Measurements from ENCODE around the gene ZNF217. TPM values are rescaled to one million over a fixed set of nuclear protein-coding genes. Genes with fewer than 3 reads are reported as not detected.
"Not testable (repeated sequence)": the region's sequence is repeated elsewhere in the genome, so short reads cannot be mapped to it uniquely, and the experiment has no call there.

Gene ZNF217
- total and polyA plus RNA-seq, 7 experiments from 2014 or later, result 17.3 to 104 (median 75.6) TPM

DNA sequence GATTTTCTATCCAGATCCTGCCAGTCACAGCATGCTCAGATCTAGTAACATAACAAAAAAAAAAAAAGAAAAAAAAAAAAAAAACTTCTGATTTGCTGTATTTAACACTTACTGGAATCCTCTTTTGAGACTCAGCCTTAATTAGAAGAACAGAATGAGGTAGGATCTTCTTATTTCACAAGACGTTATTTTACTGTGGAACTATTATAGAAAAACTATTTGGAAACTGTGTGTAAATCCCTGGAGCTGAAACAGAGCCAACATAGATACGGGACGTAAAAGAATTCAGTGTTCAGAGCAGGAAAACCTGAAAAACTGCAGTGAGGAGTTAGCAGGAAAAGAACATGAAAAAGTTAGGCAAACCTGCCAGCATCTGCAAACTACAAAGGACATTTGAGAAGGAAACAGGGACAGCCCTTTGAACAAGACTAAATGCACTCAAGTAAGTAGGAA lies 3.4 kb upstream of the ZNF217 start:
- H3K9me3 ChIP-seq (ENCODE audit: control insufficient read depth in 2 of 3, low read length in 3 of 3), result no peaks in the 10 kb centered on the region
- intact Hi-C loops (cut with micrococcal nuclease), result loop anchor here in 1 of 2 donors (5.0 kb wide), 1 partner anchor 95 kb away; no protein-coding TSS in a partner anchor
- no peaks in the 10 kb centered on the region for H3K27me3 Mint-ChIP-seq
- H3K9me3 Mint-ChIP-seq, result no peaks in the 10 kb centered on the region
- H3K4me3 Mint-ChIP-seq, result peak overlapping the region; percentile 79 to 93 (median 86)
- peak overlapping the region; percentile 90 to 99 (median 93) for H3K27ac Mint-ChIP-seq
- peaks cover 19 to 66% (median 56%) of the 10 kb centered on the region in 7 donors for H3K4me1 Mint-ChIP-seq
- H3K4me3 ChIP-seq (ENCODE audit: low read length), result peak overlapping the region; percentile 41
- ATAC-seq (no peak), DNase-seq (no peak)
- peaks cover 0 to 6% (median 0%) of the 10 kb centered on the region in 3 experiments for H3K36me3 ChIP-seq (ENCODE audit: control insufficient read depth in 2 of 3, insufficient read depth in 3 of 3, low read length in 3 of 3)
- H3K27me3 ChIP-seq (ENCODE audit: control insufficient read depth in 2 of 2, insufficient read depth in 2 of 2, low read length in 2 of 2), result no peaks in the 10 kb centered on the region
- H3K4me1 ChIP-seq (ENCODE audit: control insufficient read depth in 2 of 2, insufficient read depth in 2 of 2, low read length in 2 of 2), result peaks cover 10 to 21% of the 10 kb centered on the region in 2 donors
- H3K36me3 Mint-ChIP-seq, result peaks cover 0 to 14% (median 7%) of the 10 kb centered on the region in 5 donors
- peak overlapping the region; percentile 95 for H3K27ac ChIP-seq (ENCODE audit: low read depth, low read length)
- ChIA-PET CTCF (interaction anchor here (0.6 to 1.6 kb wide), 8 partner anchors 13 to 319 kb away, joined by 3 to 6 read pairs (median 4); no protein-coding TSS in a partner anchor), POLR2A (interaction anchor here (0.6 to 7.1 kb wide), 16 partner anchors 13 to 338 kb away, joined by 3 to 136 read pairs (median 6); no protein-coding TSS in a partner anchor)

DNA sequence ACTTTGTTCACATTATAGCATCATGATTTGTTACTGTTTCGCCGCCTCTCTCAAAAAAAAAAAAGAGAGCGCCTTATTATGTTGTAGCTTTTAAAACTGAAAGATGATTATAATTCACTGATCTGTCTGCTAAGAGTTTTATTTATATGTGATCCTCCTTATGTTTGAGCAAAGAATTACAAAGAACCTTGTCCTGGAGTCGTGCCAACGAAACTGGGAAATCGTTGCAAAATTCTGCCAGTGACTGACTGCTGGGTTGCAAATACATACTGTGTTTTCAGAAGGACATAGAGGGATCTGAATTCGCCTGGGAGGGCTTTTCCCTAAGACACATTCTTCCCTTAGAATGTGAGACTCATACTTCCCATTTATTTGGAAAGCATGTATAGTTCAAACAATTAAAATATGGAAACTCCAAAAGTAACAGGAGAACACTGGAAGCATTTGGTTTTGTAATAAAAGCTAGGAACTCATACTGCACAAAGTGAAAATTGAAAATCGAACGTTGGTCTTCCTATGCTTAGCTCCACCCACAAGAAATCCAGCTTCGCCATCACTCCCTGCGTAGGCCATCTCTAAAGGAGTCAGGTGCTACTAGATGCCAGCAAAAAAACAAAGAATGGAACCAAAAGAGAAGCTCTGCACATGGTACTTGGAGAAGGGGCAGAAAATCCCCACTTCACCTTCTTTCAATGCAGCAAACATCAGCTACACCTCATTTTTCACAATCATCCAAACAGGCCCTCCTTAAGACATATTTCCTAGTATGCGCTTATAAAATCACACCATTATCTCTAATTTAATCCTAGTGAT lies 2.8 kb upstream of the ZNF217 start:
- peak overlapping the region; percentile 79 to 93 (median 86) for H3K4me3 Mint-ChIP-seq

DNA sequence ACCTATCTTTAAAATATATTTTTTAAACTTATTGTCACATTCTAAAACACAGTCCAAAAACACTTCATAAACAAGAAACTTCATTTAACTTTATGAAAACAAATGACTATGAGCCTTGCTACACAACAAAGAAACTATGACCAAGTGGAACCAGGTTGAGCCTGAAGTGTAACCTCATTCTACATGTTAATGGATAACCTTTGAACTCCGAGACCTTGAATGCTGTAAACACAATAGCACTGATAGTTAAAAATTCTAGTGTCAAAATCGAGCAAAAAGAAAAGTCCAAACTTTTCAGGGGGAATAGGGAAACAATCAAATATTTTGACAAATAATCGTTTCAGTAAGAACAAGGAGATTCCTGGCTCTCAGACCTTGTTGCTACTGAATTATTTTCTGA lies 2.1 kb upstream of the ZNF217 start:
- intact Hi-C loops (cut with micrococcal nuclease), result loop anchor here in 1 of 2 donors (2.0 to 5.0 kb wide), 2 partner anchors 57 to 97 kb away; no protein-coding TSS in a partner anchor
- peak overlapping the region; percentile 79 to 93 (median 86) for H3K4me3 Mint-ChIP-seq
- DNase-seq; H3K27me3 ChIP-seq (ENCODE audit: control insufficient read depth in 2 of 2, insufficient read depth in 2 of 2, low read length in 2 of 2); ATAC-seq; H3K36me3 ChIP-seq (ENCODE audit: control insufficient read depth in 2 of 3, insufficient read depth in 3 of 3, low read length in 3 of 3); H3K9me3 Mint-ChIP-seq; H3K27me3 Mint-ChIP-seq; H3K9me3 ChIP-seq (ENCODE audit: control insufficient read depth in 2 of 3, low read length in 3 of 3): not testable (repeated sequence)
- peaks cover 0 to 14% (median 3%) of the 10 kb centered on the region in 5 donors for H3K36me3 Mint-ChIP-seq
- Histone ChIP-seq H3K27ac (ENCODE audit: low read depth, low read length) (peak overlapping the region; percentile 95), H3K4me3 (ENCODE audit: low read length) (peak overlapping the region; percentile 41), H3K4me1 (ENCODE audit: control insufficient read depth in 2 of 2, insufficient read depth in 2 of 2, low read length in 2 of 2) (peaks cover 10 to 21% of the 10 kb centered on the region in 2 donors)
- H3K4me1 Mint-ChIP-seq, result peaks cover 19 to 68% (median 53%) of the 10 kb centered on the region in 7 donors
- ChIA-PET POLR2A (interaction anchor here (1.1 to 7.1 kb wide), 11 partner anchors 15 to 277 kb away, joined by 3 to 136 read pairs (median 16); no protein-coding TSS in a partner anchor), CTCF (interaction anchor here (0.7 to 1.7 kb wide), 6 partner anchors 14 to 344 kb away, joined by 3 to 6 read pairs (median 4); no protein-coding TSS in a partner anchor)
- H3K27ac Mint-ChIP-seq, result peak overlapping the region; percentile 90 to 99 (median 93)

More for the DNA sequence above, 2.8 kb upstream of the ZNF217 start:
- POLR2A ChIA-PET, result interaction anchor here (0.5 to 7.1 kb wide), 19 partner anchors 14 to 338 kb away, joined by 3 to 136 read pairs (median 6); no protein-coding TSS in a partner anchor
- H3K27me3 ChIP-seq (ENCODE audit: control insufficient read depth in 2 of 2, insufficient read depth in 2 of 2, low read length in 2 of 2); H3K36me3 ChIP-seq (ENCODE audit: control insufficient read depth in 2 of 3, insufficient read depth in 3 of 3, low read length in 3 of 3); H3K9me3 Mint-ChIP-seq; H3K27me3 Mint-ChIP-seq; ATAC-seq; H3K9me3 ChIP-seq (ENCODE audit: control insufficient read depth in 2 of 3, low read length in 3 of 3): not testable (repeated sequence)
- Mint-ChIP-seq H3K27ac (peak overlapping the region; percentile 90 to 99 (median 93)), H3K4me1 (peaks cover 19 to 68% (median 57%) of the 10 kb centered on the region in 7 donors), H3K36me3 (peaks cover 0 to 17% (median 7%) of the 10 kb centered on the region in 5 donors)
- Histone ChIP-seq H3K4me3 (ENCODE audit: low read length) (peak overlapping the region; percentile 41), H3K27ac (ENCODE audit: low read depth, low read length) (peak overlapping the region; percentile 95), H3K4me1 (ENCODE audit: control insufficient read depth in 2 of 2, insufficient read depth in 2 of 2, low read length in 2 of 2) (peaks cover 10 to 21% of the 10 kb centered on the region in 2 donors)
- DNase-seq, result peak in 5 of 9 donors; percentile 19 to 60 (median 46)
- intact Hi-C loops (cut with micrococcal nuclease), result loop anchor here in 1 of 2 donors (5.0 kb wide), 1 partner anchor 96 kb away; no protein-coding TSS in a partner anchor
- CTCF ChIA-PET, result interaction anchor here (0.6 to 1.7 kb wide), 11 partner anchors 13 to 343 kb away, joined by 3 to 6 read pairs (median 4); no protein-coding TSS in a partner anchor

DNA sequence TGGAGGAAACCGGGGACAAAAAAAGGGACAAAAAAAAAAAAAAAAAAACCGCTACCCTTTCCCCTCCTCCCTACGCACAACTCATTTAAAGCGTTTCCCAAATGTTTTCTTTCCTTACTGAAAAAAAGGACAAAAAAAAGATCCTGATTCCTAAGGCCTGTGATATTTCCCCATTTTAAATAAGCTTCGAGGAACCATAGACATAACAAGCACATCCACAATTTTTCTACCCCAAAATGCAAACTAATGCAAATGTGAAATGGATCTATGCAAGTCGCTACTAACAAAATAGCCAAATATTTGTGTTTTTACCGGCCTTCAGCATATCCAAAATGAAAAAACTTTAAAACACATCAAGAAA lies 1.4 kb upstream of the ZNF217 start:
- ChIA-PET POLR2A (interaction anchor here (0.6 to 7.1 kb wide), 24 partner anchors 8 to 322 kb away, joined by 3 to 136 read pairs (median 5); no protein-coding TSS in a partner anchor), CTCF (interaction anchor here (0.7 to 1.7 kb wide), 6 partner anchors 12 to 248 kb away, joined by 3 to 6 read pairs (median 4); no protein-coding TSS in a partner anchor)
- H3K27me3 ChIP-seq (ENCODE audit: control insufficient read depth in 2 of 2, insufficient read depth in 2 of 2, low read length in 2 of 2), result no peaks in the 10 kb centered on the region
- peak overlapping the region; percentile 85 to 93 (median 90) for H3K4me3 Mint-ChIP-seq
- ATAC-seq (no peak), DNase-seq (no peak)
- H3K27me3 Mint-ChIP-seq, result no peaks in the 10 kb centered on the region
- H3K4me3 ChIP-seq (ENCODE audit: low read length), result peak overlapping the region; percentile 81
- H3K36me3 Mint-ChIP-seq, result peaks cover 0 to 13% (median 0%) of the 10 kb centered on the region in 5 donors
- no peaks in the 10 kb centered on the region for H3K9me3 ChIP-seq (ENCODE audit: control insufficient read depth in 2 of 3, low read length in 3 of 3)
- peaks cover 11 to 21% of the 10 kb centered on the region in 2 donors for H3K4me1 ChIP-seq (ENCODE audit: control insufficient read depth in 2 of 2, insufficient read depth in 2 of 2, low read length in 2 of 2)
- H3K9me3 Mint-ChIP-seq, result no peaks in the 10 kb centered on the region
- H3K27ac Mint-ChIP-seq, result peak overlapping the region; percentile 90 to 98 (median 97)
- intact Hi-C loops (cut with micrococcal nuclease), result loop anchor here in 1 of 2 donors (2.0 to 5.0 kb wide), 2 partner anchors 58 to 97 kb away; no protein-coding TSS in a partner anchor
- peaks cover 21 to 66% (median 54%) of the 10 kb centered on the region in 7 donors for H3K4me1 Mint-ChIP-seq
- H3K36me3 ChIP-seq (ENCODE audit: control insufficient read depth in 2 of 3, insufficient read depth in 3 of 3, low read length in 3 of 3), result peaks cover 0 to 6% (median 0%) of the 10 kb centered on the region in 3 experiments
- H3K27ac ChIP-seq (ENCODE audit: low read depth, low read length), result peak overlapping the region; percentile 95

DNA sequence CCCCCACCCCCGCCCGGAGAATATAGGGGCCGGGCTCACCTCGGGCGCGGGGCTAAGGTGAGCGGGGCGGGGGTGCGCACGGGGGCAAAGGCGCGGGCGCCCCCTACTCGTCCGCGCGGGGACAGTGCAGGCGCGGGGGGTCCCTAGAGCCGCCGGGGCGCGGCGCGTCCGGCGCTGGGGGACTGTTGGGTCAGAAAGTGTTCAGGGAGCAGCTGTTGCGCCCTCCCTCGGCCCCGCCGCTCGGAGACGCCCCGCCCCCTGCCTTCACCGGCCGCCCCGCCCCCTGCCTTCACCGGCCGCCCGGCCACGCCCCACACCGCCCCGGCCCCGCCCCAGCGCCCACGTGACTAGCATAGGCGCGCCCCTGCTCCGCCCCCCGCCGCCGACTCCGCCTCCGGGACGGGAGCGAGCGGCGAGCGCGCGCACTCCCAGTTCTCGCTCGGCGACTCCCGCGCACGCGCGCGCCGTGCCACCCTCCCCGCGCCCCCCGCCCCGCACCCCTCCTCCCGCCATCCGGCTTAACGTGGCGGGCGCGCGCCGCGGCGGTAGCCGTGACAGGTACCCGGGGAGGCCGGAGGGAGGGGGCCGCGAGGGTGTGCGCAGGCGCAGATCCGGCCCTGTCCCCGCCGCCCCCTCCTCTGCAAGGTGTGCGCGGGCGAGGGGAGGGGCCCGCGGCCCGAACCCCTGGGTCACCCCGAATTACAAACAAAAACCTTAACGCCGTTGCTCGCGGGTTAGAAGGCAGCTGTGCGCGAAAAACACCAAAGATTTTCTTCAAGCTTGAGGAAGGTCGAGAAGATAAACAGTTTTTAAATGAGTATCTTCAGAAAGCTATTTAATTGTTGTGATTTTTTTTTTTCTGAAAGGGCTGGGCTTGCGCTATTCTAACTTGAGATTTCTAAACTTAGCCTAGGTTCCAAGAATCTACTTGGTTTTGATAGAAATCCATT lies 704 bp upstream of the ZNF217 start:
- CTCF ChIA-PET, result interaction anchor here (0.7 to 1.7 kb wide), 6 partner anchors 12 to 248 kb away, joined by 3 to 6 read pairs (median 4); no protein-coding TSS in a partner anchor
- Histone ChIP-seq H3K9me3 (ENCODE audit: control insufficient read depth in 2 of 3, low read length in 3 of 3) (no peaks in the 10 kb centered on the region), H3K4me1 (ENCODE audit: control insufficient read depth in 2 of 2, insufficient read depth in 2 of 2, low read length in 2 of 2) (peaks cover 14 to 21% of the 10 kb centered on the region in 2 donors), H3K27ac (ENCODE audit: low read depth, low read length) (peak overlapping the region; percentile 97), H3K27me3 (ENCODE audit: control insufficient read depth in 2 of 2, insufficient read depth in 2 of 2, low read length in 2 of 2) (no peaks in the 10 kb centered on the region), H3K4me3 (ENCODE audit: low read length) (peak overlapping the region; percentile 81), H3K36me3 (ENCODE audit: control insufficient read depth in 2 of 3, insufficient read depth in 3 of 3, low read length in 3 of 3) (peaks cover 0 to 6% (median 0%) of the 10 kb centered on the region in 3 experiments)
- DNase-seq, result peak; percentile 93 to 100 (median 96)
- H3K27me3 Mint-ChIP-seq, result no peaks in the 10 kb centered on the region
- peak overlapping the region; percentile 90 to 98 (median 97) for H3K27ac Mint-ChIP-seq
- H3K36me3 Mint-ChIP-seq, result peaks cover 0 to 16% (median 0%) of the 10 kb centered on the region in 5 donors
- peak; percentile 90 for ATAC-seq
- intact Hi-C loops (cut with micrococcal nuclease), result loop anchor here (1.0 to 5.0 kb wide), 11 partner anchors 12 to 1184 kb away; no protein-coding TSS in a partner anchor
- H3K4me3 Mint-ChIP-seq, result peak overlapping the region; percentile 89 to 99 (median 92)
- POLR2A ChIA-PET, result interaction anchor here (0.6 to 7.1 kb wide), 24 partner anchors 8 to 322 kb away, joined by 3 to 136 read pairs (median 4); no protein-coding TSS in a partner anchor
- no peaks in the 10 kb centered on the region for H3K9me3 Mint-ChIP-seq
- peaks cover 23 to 66% (median 54%) of the 10 kb centered on the region in 7 donors for H3K4me1 Mint-ChIP-seq
